Middle frontal gyrus (tissue), 1 donor: ENCODE results near the gene ADARB2.

Experiments
- DNase-seq: peaks from one replicate; pipeline ENCODE4 v3.0.0-alpha.2; 2015; ENCODE audit warnings: low spot score; ENCODE audit errors: extremely low spot score

Gene ADARB2

GRCh38 chr10:1573334-1573969 lies 163.9 kb downstream of the ADARB2 start:
- DNase-seq, result no peak

- no peak for DNase-seq
These were observed 164.6 kb downstream of the ADARB2 start for GRCh38 chr10:1572519-1573333.

GRCh38 chr10:1571587-1572237 lies 165.6 kb downstream of the ADARB2 start:
- DNase-seq, result no peak

GRCh38 chr10:1570416-1571051 lies 166.8 kb downstream of the ADARB2 start:
- no peak for DNase-seq

GRCh38 chr10:1569208-1569607 lies 168.1 kb downstream of the ADARB2 start:
- no peak for DNase-seq

- DNase-seq, result no peak
These were observed 169.4 kb downstream of the ADARB2 start for GRCh38 chr10:1567742-1568495.

GRCh38 chr10:1567152-1567551 lies 170.2 kb downstream of the ADARB2 start:
- no peak for DNase-seq

GRCh38 chr10:1564791-1565190 lies 172.5 kb downstream of the ADARB2 start:
- no peak for DNase-seq

- no peak for DNase-seq
These were observed 174.3 kb downstream of the ADARB2 start for GRCh38 chr10:1563028-1563427.

- no peak for DNase-seq
These were observed 175.5 kb downstream of the ADARB2 start for GRCh38 chr10:1561731-1562337.

GRCh38 chr10:1560535-1561192 lies 176.7 kb downstream of the ADARB2 start:
- DNase-seq, result no peak

- no peak for DNase-seq
These were observed 177.6 kb downstream of the ADARB2 start for GRCh38 chr10:1559761-1560160.

- DNase-seq, result no peak
These were observed 178.0 kb downstream of the ADARB2 start for GRCh38 chr10:1559311-1559710.

- no peak for DNase-seq
These were observed 178.4 kb downstream of the ADARB2 start for GRCh38 chr10:1558906-1559305.

GRCh38 chr10:1557081-1557480 lies 180.2 kb downstream of the ADARB2 start:
- no peak for DNase-seq

- no peak for DNase-seq
These were observed 180.8 kb downstream of the ADARB2 start for GRCh38 chr10:1556496-1556895.

- DNase-seq, result no peak
These were observed 183.4 kb downstream of the ADARB2 start for GRCh38 chr10:1553951-1554350.

GRCh38 chr10:1552881-1553670 lies 184.2 kb downstream of the ADARB2 start:
- DNase-seq, result no peak

- DNase-seq, result no peak
These were observed 184.9 kb downstream of the ADARB2 start for GRCh38 chr10:1552406-1552805.
